ENCODE results near the gene MVD. TPM values are rescaled to one million over a fixed set of nuclear protein-coding genes. Genes with fewer than 3 reads are reported as not detected.

Gene MVD
- total and polyA plus RNA-seq, 2 of the 13 experiments (the other 11 are each of a cell fraction or from before 2014, with no cell fraction given): 28.1 to 187 TPM

DNA sequence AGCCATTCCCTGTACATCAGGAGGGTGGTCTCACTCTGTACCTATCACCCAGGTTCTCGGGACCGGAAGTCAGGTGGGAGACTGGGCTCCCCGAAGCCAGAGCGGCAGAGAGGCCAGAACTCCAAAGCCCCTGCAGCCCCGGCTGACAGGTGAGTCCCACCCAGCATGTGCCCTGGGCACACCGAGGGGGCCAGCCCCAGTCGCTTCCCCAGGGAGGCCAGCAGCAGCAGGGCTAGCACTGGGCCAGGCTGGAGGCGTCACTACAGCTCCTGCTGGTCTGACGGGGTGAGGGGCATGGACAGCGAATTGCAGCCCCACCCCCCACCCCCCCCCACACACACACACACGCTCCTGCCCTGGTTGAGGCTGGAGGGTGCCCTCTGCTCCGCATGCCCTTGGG, 32.5 kb downstream of the MVD start:
- H3K36me3 ChIP-seq (replicated peaks in 1 of 2; ENCODE audit: control insufficient read depth in 1 of 2, insufficient read depth in 2 of 2, low read length in 2 of 2): peaks cover 25 to 73% of the 10 kb centered on the region in 2 experiments
- no peak for TF ChIP-seq ZFP37 (CRISPR knock-in tag; IDR thresholded peaks at IDR 0.05; ENCODE audit: borderline replicate concordance)
- no peak for TF ChIP-seq ZNF468 (CRISPR knock-in tag; IDR thresholded peaks at IDR 0.05)
- no peak for TF ChIP-seq PRMT3 (CRISPR knock-in tag; IDR thresholded peaks at IDR 0.05; ENCODE audit: borderline replicate concordance, low read depth)
- no peak for TF ChIP-seq ZNF24 (IDR thresholded peaks at IDR 0.05)
- TF ChIP-seq ZNF704 (CRISPR knock-in tag; IDR thresholded peaks at IDR 0.05; ENCODE audit: borderline replicate concordance): no peak
- no peak for TF ChIP-seq ZNF382 (CRISPR knock-in tag; IDR thresholded peaks at IDR 0.05; ENCODE audit: borderline replicate concordance)
- TF ChIP-seq ZNF780A (CRISPR knock-in tag; IDR thresholded peaks at IDR 0.05): no peak
- no peak for TF ChIP-seq ZNF839 (CRISPR knock-in tag; IDR thresholded peaks at IDR 0.05; ENCODE audit: borderline replicate concordance)
- BruUV-seq (replicated peaks): no TSS peak
- H2AFZ ChIP-seq (ENCODE audit: low read length): no peak overlapping the region
- H3K9ac ChIP-seq (ENCODE audit: insufficient read depth, low read depth, low read length): no peak overlapping the region
- no peak overlapping the region for H3K27ac ChIP-seq (ENCODE audit: extremely low read length, insufficient read depth, low read length)
- no peaks in the 10 kb centered on the region for H3K4me1 ChIP-seq (ENCODE audit: insufficient read depth, low read length)
- CTCF ChIA-PET (ENCODE audit: low intra/inter-chr PET ratio, low total read pairs): no interaction called here
- no peaks in the 10 kb centered on the region for H3K79me2 ChIP-seq (ENCODE audit: insufficient read depth, low read length)
- H3K4me3 ChIP-seq (replicated peaks in 1 of 3; ENCODE audit: insufficient read depth in 1 of 3, low read depth in 2 of 3, low read length in 3 of 3): no peak overlapping the region
- H3K4me2 ChIP-seq (ENCODE audit: low read depth, low read length): no peak overlapping the region
- H3K27me3 ChIP-seq (ENCODE audit: control insufficient read depth in 1 of 2, insufficient read depth in 2 of 2, low read length in 2 of 2): no peaks in the 10 kb centered on the region
- DNase-seq (ENCODE audit: low spot score): no peak
- intact Hi-C loops (cut with micrococcal nuclease; ENCODE audit: unreplicated experiment) (no loop called here), in situ Hi-C loops (cut with HindIII; ENCODE audit: extremely low pct_ligation_motif_present, low pct_unique_long_range_greater_than_20kb) (no loop called here)
- POLR2A ChIA-PET: no interaction called here
- no peak for ATAC-seq
- no peak for FAIRE-seq
- 98% methylated on average over 6 of the region's 12 CpGs for WGBS (ENCODE audit: low lambda C conversion rate)
- peaks cover 3% of the 10 kb centered on the region; the same call in 1 of the 2 replicates for H4K20me1 ChIP-seq (ENCODE audit: insufficient read depth, low read length)
- no peaks in the 10 kb centered on the region for H3K9me3 ChIP-seq (ENCODE audit: low read length)

- Histone ChIP-seq H3K4me3 (replicated peaks in 1 of 3; ENCODE audit: insufficient read depth in 1 of 3, low read depth in 2 of 3, low read length in 3 of 3) (no peak overlapping the region), H3K27me3 (ENCODE audit: control insufficient read depth in 1 of 2, insufficient read depth in 2 of 2, low read length in 2 of 2) (no peaks in the 10 kb centered on the region), H3K9me3 (ENCODE audit: low read length) (no peaks in the 10 kb centered on the region), H2AFZ (ENCODE audit: low read length) (no peak overlapping the region), H3K79me2 (ENCODE audit: insufficient read depth, low read length) (no peaks in the 10 kb centered on the region), H3K9ac (ENCODE audit: insufficient read depth, low read depth, low read length) (no peak overlapping the region), H3K4me1 (ENCODE audit: insufficient read depth, low read length) (no peaks in the 10 kb centered on the region), H4K20me1 (ENCODE audit: insufficient read depth, low read length) (peaks cover 3% of the 10 kb centered on the region; the same call in 1 of the 2 replicates), H3K27ac (ENCODE audit: extremely low read length, insufficient read depth, low read length) (no peak overlapping the region), H3K4me2 (ENCODE audit: low read depth, low read length) (no peak overlapping the region), H3K36me3 (replicated peaks in 1 of 2; ENCODE audit: control insufficient read depth in 1 of 2, insufficient read depth in 2 of 2, low read length in 2 of 2) (peaks cover 31 to 79% of the 10 kb centered on the region in 2 experiments)
- WGBS (ENCODE audit: low lambda C conversion rate): 88% methylated on average over 9 of the region's 9 CpGs
- FAIRE-seq (no peak), ATAC-seq (no peak), DNase-seq (ENCODE audit: low spot score) (no peak)
- in situ Hi-C loops (cut with HindIII; ENCODE audit: extremely low pct_ligation_motif_present, low pct_unique_long_range_greater_than_20kb): no loop called here
- ChIA-PET POLR2A (no interaction called here), CTCF (ENCODE audit: low intra/inter-chr PET ratio, low total read pairs) (no interaction called here)
- BruUV-seq (replicated peaks): no TSS peak
- intact Hi-C loops (cut with micrococcal nuclease; ENCODE audit: unreplicated experiment): no loop called here
- TF ChIP-seq KMT2A (CRISPR knock-in tag; IDR thresholded peaks at IDR 0.05) (no peak), ARNT2 (CRISPR knock-in tag; IDR thresholded peaks at IDR 0.05; ENCODE audit: low read depth) (no peak), ZZZ3 (CRISPR knock-in tag; IDR thresholded peaks at IDR 0.05; ENCODE audit: borderline replicate concordance) (no peak)
- TF ChIP-seq, protein P1, sequence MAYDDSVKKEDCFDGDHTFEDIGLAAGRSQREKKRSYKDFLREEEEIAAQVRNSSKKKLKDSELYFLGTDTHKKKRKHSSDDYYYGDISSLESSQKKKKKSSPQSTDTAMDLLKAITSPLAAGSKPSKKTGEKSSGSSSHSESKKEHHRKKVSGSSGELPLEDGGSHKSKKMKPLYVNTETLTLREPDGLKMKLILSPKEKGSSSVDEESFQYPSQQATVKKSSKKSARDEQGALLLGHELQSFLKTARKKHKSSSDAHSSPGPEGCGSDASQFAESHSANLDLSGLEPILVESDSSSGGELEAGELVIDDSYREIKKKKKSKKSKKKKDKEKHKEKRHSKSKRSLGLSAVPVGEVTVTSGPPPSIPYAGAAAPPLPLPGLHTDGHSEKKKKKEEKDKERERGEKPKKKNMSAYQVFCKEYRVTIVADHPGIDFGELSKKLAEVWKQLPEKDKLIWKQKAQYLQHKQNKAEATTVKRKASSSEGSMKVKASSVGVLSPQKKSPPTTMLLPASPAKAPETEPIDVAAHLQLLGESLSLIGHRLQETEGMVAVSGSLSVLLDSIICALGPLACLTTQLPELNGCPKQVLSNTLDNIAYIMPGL (CRISPR knock-in tag; IDR thresholded peaks at IDR 0.05; ENCODE audit: borderline replicate concordance in 1 of 2, low read depth in 1 of 2): no peak
Measured at GRCh38 chr16:88629835-88630234, 33.1 kb downstream of the MVD start.

Data from HepG2 (cell line).